ENCODE measurements around the gene TKT. TPM values are rescaled to one million over a fixed set of nuclear protein-coding genes. Genes with fewer than 3 reads are reported as not detected.

TKT gene
- polyA plus RNA-seq, 1 donor from 2014 or later: 194 TPM

DNA sequence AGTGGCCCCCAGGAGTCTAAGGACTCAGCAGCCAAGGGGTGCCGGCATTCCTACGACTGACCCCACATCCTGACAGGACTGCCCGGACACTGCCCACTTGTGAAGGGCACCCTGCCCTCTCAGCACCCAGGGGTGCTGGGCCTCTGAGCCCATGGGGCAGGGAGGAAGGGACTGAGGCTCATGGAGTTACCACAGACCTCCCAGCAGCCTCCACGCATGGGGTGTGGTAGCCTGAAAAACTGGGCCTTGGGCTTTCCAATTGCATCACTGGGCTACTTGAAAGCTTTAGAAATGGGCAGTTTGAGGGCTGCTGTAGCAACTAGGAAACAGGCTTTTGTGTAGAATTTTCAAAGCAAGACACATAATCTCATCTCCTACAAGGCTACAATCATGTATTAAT, 13.2 kb downstream of the TKT start:
- no peaks in the 10 kb centered on the region for H3F3A ChIP-seq (ENCODE audit: insufficient read depth, low read length, poor library complexity, severe bottlenecking)
- no peak overlapping the region for H3K27ac ChIP-seq (ENCODE audit: low read length)
- TF ChIP-seq, protein P1, sequence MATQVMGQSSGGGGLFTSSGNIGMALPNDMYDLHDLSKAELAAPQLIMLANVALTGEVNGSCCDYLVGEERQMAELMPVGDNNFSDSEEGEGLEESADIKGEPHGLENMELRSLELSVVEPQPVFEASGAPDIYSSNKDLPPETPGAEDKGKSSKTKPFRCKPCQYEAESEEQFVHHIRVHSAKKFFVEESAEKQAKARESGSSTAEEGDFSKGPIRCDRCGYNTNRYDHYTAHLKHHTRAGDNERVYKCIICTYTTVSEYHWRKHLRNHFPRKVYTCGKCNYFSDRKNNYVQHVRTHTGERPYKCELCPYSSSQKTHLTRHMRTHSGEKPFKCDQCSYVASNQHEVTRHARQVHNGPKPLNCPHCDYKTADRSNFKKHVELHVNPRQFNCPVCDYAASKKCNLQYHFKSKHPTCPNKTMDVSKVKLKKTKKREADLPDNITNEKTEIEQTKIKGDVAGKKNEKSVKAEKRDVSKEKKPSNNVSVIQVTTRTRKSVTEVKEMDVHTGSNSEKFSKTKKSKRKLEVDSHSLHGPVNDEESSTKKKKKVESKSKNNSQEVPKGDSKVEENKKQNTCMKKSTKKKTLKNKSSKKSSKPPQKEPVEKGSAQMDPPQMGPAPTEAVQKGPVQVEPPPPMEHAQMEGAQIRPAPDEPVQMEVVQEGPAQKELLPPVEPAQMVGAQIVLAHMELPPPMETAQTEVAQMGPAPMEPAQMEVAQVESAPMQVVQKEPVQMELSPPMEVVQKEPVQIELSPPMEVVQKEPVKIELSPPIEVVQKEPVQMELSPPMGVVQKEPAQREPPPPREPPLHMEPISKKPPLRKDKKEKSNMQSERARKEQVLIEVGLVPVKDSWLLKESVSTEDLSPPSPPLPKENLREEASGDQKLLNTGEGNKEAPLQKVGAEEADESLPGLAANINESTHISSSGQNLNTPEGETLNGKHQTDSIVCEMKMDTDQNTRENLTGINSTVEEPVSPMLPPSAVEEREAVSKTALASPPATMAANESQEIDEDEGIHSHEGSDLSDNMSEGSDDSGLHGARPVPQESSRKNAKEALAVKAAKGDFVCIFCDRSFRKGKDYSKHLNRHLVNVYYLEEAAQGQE (IDR thresholded peaks at IDR 0.05; ENCODE audit: borderline replicate concordance): no peak
- TF ChIP-seq EZH2 (IDR thresholded peaks at IDR 0.05; ENCODE audit: borderline replicate concordance, insufficient read depth, low read length, poor library complexity, severe bottlenecking) (no peak), MXI1 (conservative IDR thresholded peaks at IDR 0.05; ENCODE audit: poor library complexity, severe bottlenecking) (no peak), POLR2AphosphoS5 (IDR thresholded peaks at IDR 0.05) (no peak), TAF1 (IDR thresholded peaks at IDR 0.05; ENCODE audit: low read depth) (no peak), SMC3 (conservative IDR thresholded peaks at IDR 0.05; ENCODE audit: poor library complexity) (no peak), EP300 (conservative IDR thresholded peaks at IDR 0.05; ENCODE audit: poor library complexity, severe bottlenecking) (no peak), RAD21 (conservative IDR thresholded peaks at IDR 0.05) (no peak)
- TF ChIP-seq, protein P2, sequence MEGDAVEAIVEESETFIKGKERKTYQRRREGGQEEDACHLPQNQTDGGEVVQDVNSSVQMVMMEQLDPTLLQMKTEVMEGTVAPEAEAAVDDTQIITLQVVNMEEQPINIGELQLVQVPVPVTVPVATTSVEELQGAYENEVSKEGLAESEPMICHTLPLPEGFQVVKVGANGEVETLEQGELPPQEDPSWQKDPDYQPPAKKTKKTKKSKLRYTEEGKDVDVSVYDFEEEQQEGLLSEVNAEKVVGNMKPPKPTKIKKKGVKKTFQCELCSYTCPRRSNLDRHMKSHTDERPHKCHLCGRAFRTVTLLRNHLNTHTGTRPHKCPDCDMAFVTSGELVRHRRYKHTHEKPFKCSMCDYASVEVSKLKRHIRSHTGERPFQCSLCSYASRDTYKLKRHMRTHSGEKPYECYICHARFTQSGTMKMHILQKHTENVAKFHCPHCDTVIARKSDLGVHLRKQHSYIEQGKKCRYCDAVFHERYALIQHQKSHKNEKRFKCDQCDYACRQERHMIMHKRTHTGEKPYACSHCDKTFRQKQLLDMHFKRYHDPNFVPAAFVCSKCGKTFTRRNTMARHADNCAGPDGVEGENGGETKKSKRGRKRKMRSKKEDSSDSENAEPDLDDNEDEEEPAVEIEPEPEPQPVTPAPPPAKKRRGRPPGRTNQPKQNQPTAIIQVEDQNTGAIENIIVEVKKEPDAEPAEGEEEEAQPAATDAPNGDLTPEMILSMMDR (IDR thresholded peaks at IDR 0.05; ENCODE audit: poor library complexity, severe bottlenecking): no peak
- no peaks in the 10 kb centered on the region for H3K36me3 ChIP-seq (ENCODE audit: insufficient read depth, low read length)
- H3K4me3 ChIP-seq (ENCODE audit: low read length): no peak overlapping the region
- H3K79me2 ChIP-seq (replicated peaks; ENCODE audit: insufficient read depth, low read length): peaks cover 14% of the 10 kb centered on the region
- no peaks in the 10 kb centered on the region for H4K20me1 ChIP-seq (ENCODE audit: insufficient read depth)
- H3K9me2 ChIP-seq (ENCODE audit: insufficient read depth, low read length): no peaks in the 10 kb centered on the region
- H3K27me3 ChIP-seq (ENCODE audit: insufficient read depth, low read depth, low read length): no peaks in the 10 kb centered on the region
- no peak overlapping the region for H3K9ac ChIP-seq (ENCODE audit: low read length)
- H2AFZ ChIP-seq (ENCODE audit: low read depth, low read length): no peak overlapping the region
- no peak overlapping the region for H3K4me2 ChIP-seq (ENCODE audit: low read length)
- H3K9me3 ChIP-seq (ENCODE audit: low read length): no peaks in the 10 kb centered on the region

DNA sequence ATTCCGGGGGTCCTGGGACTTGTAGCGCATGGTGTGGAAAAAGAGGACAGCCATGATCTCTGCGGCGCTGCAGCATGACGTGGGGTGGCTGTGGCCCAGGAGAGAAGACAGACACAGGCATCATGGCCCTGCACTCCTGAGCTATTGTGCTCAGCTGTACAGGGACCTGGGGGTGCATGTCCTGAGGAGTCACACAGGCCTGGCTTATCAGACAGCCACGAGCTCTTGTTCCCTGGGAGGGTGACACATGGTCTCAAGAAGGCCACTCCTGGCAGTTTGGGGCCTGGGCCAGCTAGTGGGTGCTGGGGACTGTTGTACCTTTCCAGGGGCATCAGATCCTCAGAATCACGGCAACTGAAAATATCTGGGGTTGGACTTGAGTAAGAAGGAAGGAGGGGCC, 13.7 kb downstream of the TKT start:
- no peaks in the 10 kb centered on the region for H3K9me2 ChIP-seq (ENCODE audit: insufficient read depth, low read length)
- H3K79me2 ChIP-seq (replicated peaks; ENCODE audit: insufficient read depth, low read length): peaks cover 11% of the 10 kb centered on the region
- no peak overlapping the region for H2AFZ ChIP-seq (ENCODE audit: low read depth, low read length)
- no peaks in the 10 kb centered on the region for H3K27me3 ChIP-seq (ENCODE audit: insufficient read depth, low read depth, low read length)
- no peak overlapping the region for H3K9ac ChIP-seq (ENCODE audit: low read length)
- no peak overlapping the region for H3K4me2 ChIP-seq (ENCODE audit: low read length)
- H3K4me3 ChIP-seq (ENCODE audit: low read length): no peak overlapping the region
- H3K27ac ChIP-seq (ENCODE audit: low read length): no peak overlapping the region
- no peak for TF ChIP-seq SMC3 (conservative IDR thresholded peaks at IDR 0.05; ENCODE audit: poor library complexity)
- no peak for TF ChIP-seq RAD21 (conservative IDR thresholded peaks at IDR 0.05)
- TF ChIP-seq, protein P1 (IDR thresholded peaks at IDR 0.05; ENCODE audit: borderline replicate concordance): no peak
- no peak for TF ChIP-seq EP300 (conservative IDR thresholded peaks at IDR 0.05; ENCODE audit: poor library complexity, severe bottlenecking)
- no peak for TF ChIP-seq TAF1 (IDR thresholded peaks at IDR 0.05; ENCODE audit: low read depth)
- no peak for TF ChIP-seq POLR2AphosphoS5 (IDR thresholded peaks at IDR 0.05)
- H3K36me3 ChIP-seq (ENCODE audit: insufficient read depth, low read length): no peaks in the 10 kb centered on the region
- H4K20me1 ChIP-seq (ENCODE audit: insufficient read depth): no peaks in the 10 kb centered on the region
- H3F3A ChIP-seq (ENCODE audit: insufficient read depth, low read length, poor library complexity, severe bottlenecking): no peaks in the 10 kb centered on the region
- no peaks in the 10 kb centered on the region for H3K9me3 ChIP-seq (ENCODE audit: low read length)

Data from neural cell (in vitro differentiated cells).